ENCODE data around the gene DNAJC10. TPM values are rescaled to one million over a fixed set of nuclear protein-coding genes. Genes with fewer than 3 reads are reported as not detected.

Gene DNAJC10

GRCh38 chr2:182833084-182833854 lies 117.2 kb downstream of the DNAJC10 start:
- H4K91ac ChIP-seq (ENCODE audit: low read depth, low read length, poor library complexity), result no peak overlapping the region
- no peak overlapping the region for H3K9ac ChIP-seq (ENCODE audit: low read depth, low read length, poor library complexity)
- H2BK5ac ChIP-seq (ENCODE audit: low read length), result no peak overlapping the region
- H3K27ac ChIP-seq (replicated peaks; ENCODE audit: low read length), result no peak overlapping the region
- no peak overlapping the region for H3K4me2 ChIP-seq (ENCODE audit: insufficient read depth, low read length, poor library complexity, severe bottlenecking)
- no peak overlapping the region for H2AFZ ChIP-seq (ENCODE audit: low read length)
- H2BK15ac ChIP-seq (ENCODE audit: low read length), result no peak overlapping the region
- H3K23ac ChIP-seq (ENCODE audit: low read depth, low read length, poor library complexity), result no peak overlapping the region
- no peaks in the 10 kb centered on the region for H3K79me1 ChIP-seq (ENCODE audit: low read depth, low read length)
- H2AK5ac ChIP-seq (ENCODE audit: low read depth, low read length), result no peak overlapping the region
- no peak for DNase-seq (ENCODE audit: low spot score)
- H2BK12ac ChIP-seq (ENCODE audit: low read length), result no peak overlapping the region
- H2BK120ac ChIP-seq (ENCODE audit: low read depth, low read length), result no peak overlapping the region
- peaks cover 0 to 14% of the 10 kb centered on the region in 2 donors for H3K36me3 ChIP-seq (replicated peaks in 1 of 2; ENCODE audit: control insufficient read depth in 2 of 2, insufficient read depth in 2 of 2, low read length in 2 of 2)
- no peak overlapping the region for H3K18ac ChIP-seq (ENCODE audit: low read length)
- peaks cover 0 to 3% of the 10 kb centered on the region in 2 donors for H3K4me1 ChIP-seq (ENCODE audit: control insufficient read depth in 2 of 2, insufficient read depth in 1 of 2, low read depth in 1 of 2, low read length in 2 of 2)
- no peaks in the 10 kb centered on the region for H3K9me3 ChIP-seq (replicated peaks in 1 of 2; ENCODE audit: control insufficient read depth in 2 of 2, insufficient read depth in 1 of 2, low read depth in 1 of 2, low read length in 2 of 2)
- H3K14ac ChIP-seq (ENCODE audit: low read length), result no peak overlapping the region
- no peak overlapping the region for H3K4ac ChIP-seq (ENCODE audit: low read length)
- no peaks in the 10 kb centered on the region for H3K27me3 ChIP-seq (ENCODE audit: control insufficient read depth in 3 of 3, insufficient read depth in 3 of 3, low read depth in 1 of 3, low read length in 3 of 3)
- no peak overlapping the region for H3K4me3 ChIP-seq (ENCODE audit: low read length in 2 of 2)
- no CpG with 5 or more reads among the region's 9 CpGs for WGBS, 2 donors (ENCODE audit: extremely low coverage in 2 of 2, insufficient read length in 2 of 2, insufficient replicate concordance in 1 of 2)
- H4K8ac ChIP-seq (ENCODE audit: low read depth, low read length), result no peak overlapping the region

- H3K4me2 ChIP-seq (ENCODE audit: insufficient read depth, low read length, poor library complexity, severe bottlenecking), result no peak overlapping the region
These were observed 118.2 kb downstream of the DNAJC10 start for GRCh38 chr2:182834293-182834692.

GRCh38 chr2:182836451-182836850 lies 120.4 kb downstream of the DNAJC10 start:
- peaks cover 3% of the 10 kb centered on the region in 2 donors for H3K4me1 ChIP-seq (ENCODE audit: control insufficient read depth in 2 of 2, insufficient read depth in 1 of 2, low read depth in 1 of 2, low read length in 2 of 2)
- H3K9ac ChIP-seq (ENCODE audit: low read depth, low read length, poor library complexity), result no peak overlapping the region
- no peak overlapping the region for H4K8ac ChIP-seq (ENCODE audit: low read depth, low read length)
- no peak overlapping the region for H2BK12ac ChIP-seq (ENCODE audit: low read length)
- H4K91ac ChIP-seq (ENCODE audit: low read depth, low read length, poor library complexity), result no peak overlapping the region
- no peaks in the 10 kb centered on the region for H3K79me1 ChIP-seq (ENCODE audit: low read depth, low read length)
- H3K4me3 ChIP-seq (ENCODE audit: low read length in 2 of 2), result no peak overlapping the region
- peaks cover 0 to 14% of the 10 kb centered on the region in 2 donors for H3K36me3 ChIP-seq (replicated peaks in 1 of 2; ENCODE audit: control insufficient read depth in 2 of 2, insufficient read depth in 2 of 2, low read length in 2 of 2)
- no peak overlapping the region for H3K27ac ChIP-seq (replicated peaks; ENCODE audit: low read length)
- no CpG with 5 or more reads among the region's 3 CpGs for WGBS, 2 donors (ENCODE audit: extremely low coverage in 2 of 2, insufficient read length in 2 of 2, insufficient replicate concordance in 1 of 2)
- no peak overlapping the region for H3K23ac ChIP-seq (ENCODE audit: low read depth, low read length, poor library complexity)
- no peak overlapping the region for H3K4ac ChIP-seq (ENCODE audit: low read length)
- no peak overlapping the region for H2BK15ac ChIP-seq (ENCODE audit: low read length)
- peak overlapping the region; percentile 17 for H2AFZ ChIP-seq (ENCODE audit: low read length)
- H2BK120ac ChIP-seq (ENCODE audit: low read depth, low read length), result no peak overlapping the region
- no peak overlapping the region for H3K18ac ChIP-seq (ENCODE audit: low read length)
- no peaks in the 10 kb centered on the region for H3K27me3 ChIP-seq (ENCODE audit: control insufficient read depth in 3 of 3, insufficient read depth in 3 of 3, low read depth in 1 of 3, low read length in 3 of 3)
- DNase-seq (ENCODE audit: low spot score), result no peak
- no peak overlapping the region for H3K4me2 ChIP-seq (ENCODE audit: insufficient read depth, low read length, poor library complexity, severe bottlenecking)
- no peaks in the 10 kb centered on the region for H3K9me3 ChIP-seq (replicated peaks in 1 of 2; ENCODE audit: control insufficient read depth in 2 of 2, insufficient read depth in 1 of 2, low read depth in 1 of 2, low read length in 2 of 2)
- H3K14ac ChIP-seq (ENCODE audit: low read length), result no peak overlapping the region
- no peak overlapping the region for H2BK5ac ChIP-seq (ENCODE audit: low read length)
- H2AK5ac ChIP-seq (ENCODE audit: low read depth, low read length), result no peak overlapping the region

More at GRCh38 chr2:182834293-182834692, 118.2 kb downstream of the DNAJC10 start:
- H3K18ac ChIP-seq (ENCODE audit: low read length), result no peak overlapping the region
- H3K9ac ChIP-seq (ENCODE audit: low read depth, low read length, poor library complexity), result no peak overlapping the region
- no peak overlapping the region for H4K91ac ChIP-seq (ENCODE audit: low read depth, low read length, poor library complexity)
- no peak overlapping the region for H3K27ac ChIP-seq (replicated peaks; ENCODE audit: low read length)
- no peaks in the 10 kb centered on the region for H3K9me3 ChIP-seq (replicated peaks in 1 of 2; ENCODE audit: control insufficient read depth in 2 of 2, insufficient read depth in 1 of 2, low read depth in 1 of 2, low read length in 2 of 2)
- H2BK15ac ChIP-seq (ENCODE audit: low read length), result no peak overlapping the region
- DNase-seq (ENCODE audit: low spot score), result no peak
- no CpG with 5 or more reads among the region's 1 CpG for WGBS, 2 donors (ENCODE audit: extremely low coverage in 2 of 2, insufficient read length in 2 of 2, insufficient replicate concordance in 1 of 2)
- H3K36me3 ChIP-seq (replicated peaks in 1 of 2; ENCODE audit: control insufficient read depth in 2 of 2, insufficient read depth in 2 of 2, low read length in 2 of 2), result peaks cover 0 to 14% of the 10 kb centered on the region in 2 donors
- peaks cover 0 to 3% of the 10 kb centered on the region in 2 donors for H3K4me1 ChIP-seq (ENCODE audit: control insufficient read depth in 2 of 2, insufficient read depth in 1 of 2, low read depth in 1 of 2, low read length in 2 of 2)
- H2BK120ac ChIP-seq (ENCODE audit: low read depth, low read length), result no peak overlapping the region
- no peak overlapping the region for H3K4me3 ChIP-seq (ENCODE audit: low read length in 2 of 2)
- no peak overlapping the region for H2BK12ac ChIP-seq (ENCODE audit: low read length)
- no peak overlapping the region for H4K8ac ChIP-seq (ENCODE audit: low read depth, low read length)
- H2AK5ac ChIP-seq (ENCODE audit: low read depth, low read length), result no peak overlapping the region
- H3K14ac ChIP-seq (ENCODE audit: low read length), result no peak overlapping the region
- H3K27me3 ChIP-seq (ENCODE audit: control insufficient read depth in 3 of 3, insufficient read depth in 3 of 3, low read depth in 1 of 3, low read length in 3 of 3), result no peaks in the 10 kb centered on the region
- H3K23ac ChIP-seq (ENCODE audit: low read depth, low read length, poor library complexity), result no peak overlapping the region
- H3K4ac ChIP-seq (ENCODE audit: low read length), result no peak overlapping the region
- H2AFZ ChIP-seq (ENCODE audit: low read length), result no peak overlapping the region
- no peak overlapping the region for H2BK5ac ChIP-seq (ENCODE audit: low read length)
- H3K79me1 ChIP-seq (ENCODE audit: low read depth, low read length), result no peaks in the 10 kb centered on the region

Small RNAs within 50 kb of the gene (small RNA-seq; reads per million reads assigned to genes)
- not detected for gene RF00019 (ENCODE audit: insufficient read depth)

Data from neuronal stem cell (in vitro differentiated cells).